GM19043 (cell line): ENCODE measurements around the gene RNF31.
"Not testable (repeated sequence)": the region's sequence is repeated elsewhere in the genome, so short reads cannot be mapped to it uniquely, and the experiment has no call there.

ENCODE experiments used
- ATAC-seq: cut with Tn5 transposase; IDR thresholded peaks from one replicate; pipeline ENCODE4 v1.9.1; 2021; ENCODE audit warnings: low read depth; ENCODE audit not compliant: unreplicated experiment

Gene RNF31

DNA sequence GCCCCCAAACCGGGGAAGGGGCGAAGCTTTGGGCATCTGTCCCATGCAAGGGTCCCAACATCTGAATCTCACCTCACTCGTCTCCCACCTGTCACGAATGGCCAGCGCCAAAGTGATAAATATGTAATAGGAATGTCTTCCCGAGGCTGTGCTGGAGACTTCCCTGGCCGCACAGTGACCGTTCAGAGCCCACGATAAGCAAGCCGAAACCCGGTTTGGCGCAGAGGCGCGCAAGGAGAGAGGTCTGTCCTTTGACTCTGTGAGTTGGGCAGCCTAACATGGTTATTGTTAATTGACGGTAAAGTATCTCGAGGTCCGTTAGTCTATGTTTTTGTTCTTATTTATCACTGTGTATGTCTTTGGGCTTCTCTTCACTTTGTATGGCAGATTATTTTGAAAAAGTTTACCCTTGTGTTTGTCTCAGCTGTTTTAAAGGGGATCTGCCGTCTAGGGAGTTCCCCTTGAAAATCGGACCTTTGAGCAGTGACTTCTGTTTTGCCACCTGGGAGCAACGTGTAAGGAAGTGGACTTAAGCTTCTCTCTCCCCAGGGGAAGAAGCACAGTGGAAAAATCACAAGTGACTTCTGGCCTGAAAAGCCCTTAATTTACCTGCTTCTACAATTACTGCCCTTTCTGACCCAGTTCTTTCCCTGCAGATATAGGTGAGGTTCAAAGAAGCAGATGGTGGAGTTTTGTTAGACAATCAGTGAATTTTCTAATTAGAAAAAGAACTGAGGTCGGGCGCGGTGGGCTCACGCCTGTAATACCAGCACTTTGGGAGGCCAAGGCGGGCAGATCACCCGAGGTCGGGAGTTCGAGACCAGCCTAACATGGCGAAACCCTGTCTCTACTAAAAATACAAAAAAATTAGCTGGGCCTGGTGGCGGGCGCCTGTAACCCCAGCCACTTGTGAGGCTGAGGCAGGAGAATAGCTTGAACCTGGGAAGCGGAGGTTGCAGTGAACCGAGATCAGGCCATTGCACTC lies 49.1 kb downstream of the RNF31 start:
- ATAC-seq, result no peak

DNA sequence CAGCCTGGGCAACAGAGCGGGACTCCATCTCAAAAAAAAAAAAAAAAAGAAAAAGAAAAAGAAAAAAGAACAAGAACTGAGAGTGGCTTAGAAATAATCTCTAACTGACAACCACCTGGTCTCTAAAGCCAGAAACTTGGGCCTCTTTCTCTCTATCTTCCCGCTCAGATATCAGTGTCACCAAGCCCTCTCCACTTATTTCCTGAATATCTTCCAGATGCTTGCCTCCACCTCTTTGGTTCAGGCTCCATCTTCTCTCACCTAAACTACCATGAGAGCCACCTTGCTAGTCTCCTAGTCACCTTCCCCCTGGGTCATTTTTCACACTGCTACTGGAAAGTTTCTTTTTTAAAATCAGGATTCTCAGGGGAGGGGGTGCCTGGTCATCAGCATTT lies 49.8 kb downstream of the RNF31 start:
- no peak for ATAC-seq

DNA sequence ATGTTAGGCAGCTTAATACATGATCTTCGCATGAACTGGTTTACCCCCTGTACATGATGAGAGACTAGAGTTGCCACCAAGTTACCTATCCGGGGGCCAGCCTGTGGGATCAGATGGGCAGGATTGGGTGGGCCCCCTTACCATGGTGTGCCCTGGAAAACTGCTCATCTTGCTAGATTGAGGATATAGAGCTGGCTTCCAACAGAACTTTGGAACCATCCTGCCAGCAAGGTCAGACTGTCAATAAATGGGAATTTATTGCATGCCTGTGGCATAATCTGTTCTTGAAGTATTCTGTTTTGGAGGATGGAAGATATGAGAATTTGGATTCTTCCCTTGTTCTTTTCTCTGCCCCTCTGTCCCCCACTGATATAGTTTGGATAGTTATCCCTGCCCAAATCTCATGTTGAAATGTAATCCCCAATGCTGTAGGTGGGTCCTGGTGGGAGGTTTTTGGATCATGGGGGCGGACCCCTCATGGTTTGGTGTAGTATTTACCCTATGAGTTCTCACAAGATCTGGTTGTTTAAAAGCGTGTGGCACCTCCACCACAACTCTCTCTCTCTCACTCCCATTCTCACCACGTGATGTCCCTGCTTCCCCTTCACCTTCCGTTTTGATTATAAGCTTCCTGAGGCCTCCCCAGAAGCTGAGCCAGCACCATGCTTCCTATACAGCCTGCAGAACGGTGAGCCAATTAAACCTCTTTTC lies 51.7 kb downstream of the RNF31 start:
- no peak for ATAC-seq

DNA sequence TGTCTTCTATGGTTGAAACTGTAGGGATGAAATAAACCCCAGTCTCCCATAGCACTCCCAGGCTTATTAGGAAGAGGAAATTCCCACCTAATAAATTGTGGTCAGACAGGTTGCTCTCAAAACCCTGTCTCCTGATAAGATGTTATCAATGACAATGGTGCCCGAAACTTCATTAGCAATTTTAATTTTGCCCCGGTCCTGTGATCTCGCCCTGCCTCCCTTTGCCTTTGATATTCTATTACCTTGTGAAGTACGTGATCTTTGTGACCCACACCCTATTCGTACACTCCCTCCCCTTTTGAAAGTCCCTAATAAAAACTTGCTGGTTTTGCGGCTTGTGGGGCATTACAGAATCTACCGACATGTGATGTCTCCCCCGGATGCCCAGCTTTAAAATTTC lies 55.2 kb downstream of the RNF31 start:
- ATAC-seq, result not testable (repeated sequence)

DNA sequence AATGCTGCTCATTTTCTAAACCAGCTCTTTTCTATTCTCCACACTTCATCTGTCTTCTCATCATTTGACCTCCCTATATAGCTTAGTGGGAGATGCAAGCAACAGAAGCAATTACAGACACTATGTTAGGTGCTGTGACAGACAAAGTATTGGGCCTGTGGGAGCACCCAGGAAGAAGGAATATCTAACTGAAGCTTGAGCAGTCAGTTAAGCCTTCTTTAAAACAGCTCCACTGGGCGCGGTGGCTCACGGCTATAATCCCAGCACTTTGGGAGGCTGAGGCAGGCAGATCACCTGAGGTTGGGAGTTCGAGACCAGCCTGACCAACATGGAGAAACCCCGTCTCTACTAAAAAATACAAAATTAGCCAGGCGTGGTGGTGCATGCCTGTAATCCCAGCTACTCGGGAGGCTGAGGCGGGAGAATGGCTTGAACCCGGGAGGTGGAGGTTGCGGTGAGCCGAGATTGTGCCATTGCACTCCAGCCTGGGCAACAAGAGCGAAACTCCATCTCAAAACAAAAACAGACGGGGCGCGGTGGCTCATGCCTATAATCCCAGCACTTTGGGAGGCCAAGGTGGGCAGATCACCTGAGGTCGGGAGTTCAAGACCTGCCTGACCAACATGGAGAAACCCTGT lies 56.1 kb downstream of the RNF31 start:
- not testable (repeated sequence) for ATAC-seq

DNA sequence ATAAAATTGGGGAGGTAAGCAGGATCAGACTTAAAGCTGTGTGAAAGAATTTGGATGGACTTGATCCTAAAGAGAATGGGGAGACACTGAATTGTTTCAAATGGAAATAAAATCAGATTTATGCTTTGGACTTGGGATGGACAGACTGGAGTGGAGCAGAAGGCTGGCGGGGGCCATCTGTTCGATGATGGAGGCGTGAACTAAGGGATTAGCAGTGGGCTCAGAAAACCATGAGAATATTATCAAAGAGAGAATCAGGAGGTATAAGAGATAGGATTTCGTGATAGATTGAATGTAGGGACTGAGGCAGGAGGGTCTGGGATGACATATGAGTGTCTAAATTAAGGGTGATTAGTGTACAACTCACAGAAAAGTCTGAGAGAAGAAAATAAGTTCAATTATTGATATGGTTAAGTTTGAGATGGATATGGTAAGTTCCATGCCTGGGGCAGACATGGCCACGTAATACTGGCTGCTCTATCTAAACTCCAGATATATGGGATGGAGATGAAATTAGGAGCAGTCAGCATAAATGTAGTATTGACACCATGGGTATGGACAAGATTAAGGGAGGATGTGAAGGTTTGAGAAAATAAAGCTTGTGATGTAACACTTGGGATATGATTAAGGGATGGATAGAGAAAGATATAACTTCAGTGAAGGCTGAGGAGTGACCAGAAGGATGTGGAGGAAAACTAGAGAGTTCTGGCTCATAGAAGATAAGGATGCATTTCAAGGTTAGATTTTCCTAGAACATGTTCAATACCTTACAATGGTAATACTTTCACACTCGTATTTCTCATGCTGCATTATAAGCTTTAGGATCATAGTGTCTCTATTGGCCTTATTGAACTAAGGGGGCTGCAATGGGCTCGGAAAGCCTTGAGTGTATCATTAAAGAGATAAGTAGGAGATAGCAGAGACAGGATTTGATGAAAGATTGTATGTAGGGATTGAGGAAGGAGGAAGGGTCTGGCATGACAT lies 57.2 kb downstream of the RNF31 start:
- ATAC-seq, result no peak

DNA sequence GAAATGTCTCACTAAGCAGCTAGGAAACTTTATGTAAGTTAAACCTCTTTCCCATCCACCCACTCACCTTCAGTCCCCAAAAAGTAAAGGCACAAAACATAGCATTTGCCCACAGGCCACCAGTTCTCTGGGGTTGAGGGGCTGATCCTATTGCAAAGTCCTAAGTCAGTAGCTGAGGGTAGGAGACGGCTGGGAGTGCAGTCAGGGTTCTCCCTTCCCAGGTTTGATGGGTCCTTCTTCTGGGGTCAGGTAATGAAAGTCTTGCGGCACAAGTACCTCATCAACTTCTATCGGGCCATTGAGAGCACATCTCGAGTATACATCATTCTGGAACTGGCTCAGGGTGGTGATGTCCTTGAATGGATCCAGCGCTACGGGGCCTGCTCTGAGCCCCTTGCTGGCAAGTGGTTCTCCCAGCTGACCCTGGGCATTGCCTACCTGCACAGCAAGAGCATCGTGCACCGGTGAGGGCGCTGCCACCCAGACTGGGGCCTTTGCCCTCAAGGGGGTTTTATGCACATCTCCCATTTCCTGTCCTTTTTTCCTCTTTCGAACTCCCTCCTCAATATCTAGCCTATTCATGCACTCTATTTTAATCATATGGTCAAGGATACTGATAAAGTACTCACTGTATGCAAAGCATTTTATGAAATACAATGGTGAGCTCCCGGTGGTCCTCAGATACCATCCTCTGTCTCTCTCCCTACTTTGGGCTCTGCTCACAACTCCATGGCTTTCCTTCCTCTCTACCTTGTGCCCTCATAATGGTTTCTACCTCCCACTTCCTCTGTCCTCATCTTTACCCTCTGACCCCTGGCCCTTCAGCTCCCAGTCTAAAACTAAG lies 59.2 kb downstream of the RNF31 start:
- no peak for ATAC-seq

DNA sequence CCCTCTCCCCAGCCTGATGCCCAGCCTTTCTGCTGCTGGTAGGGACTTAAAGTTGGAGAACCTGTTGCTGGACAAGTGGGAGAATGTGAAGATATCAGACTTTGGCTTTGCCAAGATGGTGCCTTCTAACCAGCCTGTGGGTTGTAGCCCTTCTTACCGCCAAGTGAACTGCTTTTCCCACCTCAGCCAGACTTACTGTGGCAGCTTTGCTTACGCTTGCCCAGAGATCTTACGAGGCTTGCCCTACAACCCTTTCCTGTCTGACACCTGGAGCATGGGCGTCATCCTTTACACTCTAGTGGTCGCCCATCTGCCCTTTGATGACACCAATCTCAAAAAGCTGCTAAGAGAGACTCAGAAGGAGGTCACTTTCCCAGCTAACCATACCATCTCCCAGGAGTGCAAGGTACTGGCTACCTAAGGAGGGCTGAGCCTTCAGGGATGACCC lies 59.8 kb downstream of the RNF31 start:
- ATAC-seq, result no peak

DNA sequence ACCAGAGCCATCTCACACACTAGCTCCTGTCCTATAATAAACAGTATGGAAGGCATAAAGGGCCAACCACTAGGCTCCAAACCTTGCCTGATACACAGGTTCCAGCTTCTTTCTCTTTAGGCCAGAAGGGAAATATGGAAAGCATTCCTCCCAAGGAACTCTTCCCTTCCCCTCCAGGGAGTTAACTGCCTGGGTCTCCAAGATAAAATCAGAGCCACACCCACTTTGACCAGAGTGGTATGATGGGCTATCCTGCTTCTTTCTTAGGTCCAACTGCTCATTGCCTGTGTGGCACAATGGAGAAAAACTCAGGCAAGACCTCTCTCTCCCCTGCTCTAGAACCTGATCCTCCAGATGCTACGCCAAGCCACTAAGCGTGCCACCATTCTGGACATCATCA lies 60.3 kb downstream of the RNF31 start:
- ATAC-seq, result no peak
